Gastrocnemius medialis (tissue), 4 donors: ENCODE measurements around the gene TUBB1. TPM values are rescaled to one million over a fixed set of nuclear protein-coding genes. Genes with fewer than 3 reads are reported as not detected.
A peak's percentile ranks its signal among the peaks of the same experiment; 100 is the strongest.

Experiments used
- ATAC-seq, 2 donors: fragments of 150-250 bp; one replicate each; pipeline ENCODE4 v1.9.1; 2016
- DNase-seq, 2 donors: peaks; one replicate each; pipeline ENCODE4 v3.0.0-alpha.2; 2019
- H3K27ac ChIP-seq, 4 donors: fragments of 200-600 bp; sonication (generic); 1 replicate in 1 of 4; 2 replicates in 3 of 4; pipeline ENCODE4 v1.5.1; 2016 to 2018; ENCODE audit warnings: mild to moderate bottlenecking in 2 of 4, moderate library complexity in 1 of 4
- H3K27me3 ChIP-seq, 3 donors: fragments of 200-600 bp; sonication (generic) in 2 of 3; 1 replicate in 1 of 3; 2 replicates in 2 of 3; pipeline versions ENCODE4 v1.5.1 to v1.6.0; 2016 to 2019; ENCODE audit warnings: mild to moderate bottlenecking in 1 of 3, moderate library complexity in 1 of 3
- H3K36me3 ChIP-seq, 2 donors: fragments of 200-600 bp; sonication (generic) in 1 of 2; one replicate each; pipeline ENCODE4 v1.5.1; 2017 to 2018
- H3K4me1 ChIP-seq, 2 donors: fragments of 200-600 bp; sonication (generic) in 1 of 2; one replicate each; pipeline ENCODE4 v1.5.1; 2016 to 2017; ENCODE audit warnings: mild to moderate bottlenecking in 2 of 2
- H3K4me3 ChIP-seq, 4 donors: fragments of 200-600 bp; sonication (generic) in 3 of 4; 1 replicate in 1 of 4; 2 replicates in 3 of 4; pipeline ENCODE4 v1.5.1; 2016 to 2019; ENCODE audit warnings: mild to moderate bottlenecking in 2 of 4
- H3K9me3 ChIP-seq, 3 donors: fragments of 200-600 bp; sonication (generic) in 2 of 3; 1 replicate in 1 of 3; 2 replicates in 2 of 3; pipeline ENCODE4 v1.5.1; 2016 to 2019
- POLR2A ChIP-seq, 2 donors: fragments of 450-650 bp; IDR thresholded peaks; one replicate each; pipeline ENCODE4 v1.6.1; 2017; ENCODE audit warnings: antibody characterized with exemption in 2 of 2, mild to moderate bottlenecking in 2 of 2, moderate library complexity in 2 of 2
- in situ Hi-C, 4 donors: fragments of 200-750 bp; cut with MboI; loops; one replicate each; pipeline versions ENCODE4 v1.15.0 to v1.8.0; 2017; ENCODE audit warnings: low sequenced_read_pairs in 4 of 4
- intact Hi-C: fragments of 100-400 bp; cut with DNase I; formaldehyde crosslinking; loops from one replicate; pipeline ENCODE4 v1.15.1; 2023; ENCODE audit warnings: low total_unique reads
- total RNA-seq, 4 donors: library from RNA; depleted of rRNA; stranded (reverse); fragments of >200 nt; gene quantifications; one replicate each; pipeline versions ENCODE4 v1.1.0 to v1.2.3, GENCODE V29; 2016
- TF ChIP-seq, protein P1 (sequence below), 5 experiments: fragments of 450-650 bp in 3 of 5; fragments of 200-600 bp in 2 of 5; sonication (generic) in 2 of 5; IDR thresholded peaks in 4 of 5; conservative IDR thresholded peaks in 1 of 5; 1 replicate in 4 of 5; 2 replicates in 1 of 5; pipeline ENCODE4 v1.5.1; 2016 to 2019; ENCODE audit warnings: antibody characterized with exemption in 5 of 5, mild to moderate bottlenecking in 3 of 5, moderate library complexity in 3 of 5

TUBB1 gene
- total RNA-seq, 4 donors from 2014 or later, result 0.07 TPM; not detected in 3

DNA sequence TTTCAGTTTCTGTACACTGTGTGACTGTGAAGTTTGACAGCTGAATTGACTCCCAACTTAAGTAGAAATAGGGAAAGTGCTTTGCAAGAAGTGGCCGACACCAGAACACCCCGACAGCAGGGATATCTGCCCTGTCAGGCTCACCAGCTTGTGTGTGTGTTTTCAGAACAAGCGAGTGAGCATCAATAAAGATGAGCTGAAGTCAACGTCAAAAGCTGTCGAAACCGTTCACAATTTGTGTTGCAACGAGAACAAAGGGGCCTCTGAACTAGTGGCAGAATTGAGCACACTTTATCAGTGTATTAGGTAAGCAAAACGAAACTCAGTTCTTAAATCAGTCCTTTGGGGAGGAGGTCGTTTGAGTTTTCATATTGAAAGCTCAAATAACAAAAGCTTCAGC is 27.5 kb upstream of the TUBB1 start:
- Histone ChIP-seq H3K36me3 (peaks cover 2 to 100% of the 10 kb centered on the region in 2 donors), H3K27ac (peak overlapping the region in 1 of 4 donors; percentile 38), H3K4me1 (peaks cover 0 to 12% of the 10 kb centered on the region in 2 donors), H3K4me3 (no peak overlapping the region), H3K9me3 (no peaks in the 10 kb centered on the region), H3K27me3 (no peaks in the 10 kb centered on the region)
- DNase-seq (no peak), ATAC-seq (no peak)
- in situ Hi-C loops (loop anchor here in 1 of 4 donors (25.0 kb wide), 1 partner anchor 104 kb away; no protein-coding TSS in a partner anchor), intact Hi-C loops (no loop called here)
- TF ChIP-seq POLR2A (IDR thresholded peaks at IDR 0.05), result no peak
- TF ChIP-seq, protein P1, sequence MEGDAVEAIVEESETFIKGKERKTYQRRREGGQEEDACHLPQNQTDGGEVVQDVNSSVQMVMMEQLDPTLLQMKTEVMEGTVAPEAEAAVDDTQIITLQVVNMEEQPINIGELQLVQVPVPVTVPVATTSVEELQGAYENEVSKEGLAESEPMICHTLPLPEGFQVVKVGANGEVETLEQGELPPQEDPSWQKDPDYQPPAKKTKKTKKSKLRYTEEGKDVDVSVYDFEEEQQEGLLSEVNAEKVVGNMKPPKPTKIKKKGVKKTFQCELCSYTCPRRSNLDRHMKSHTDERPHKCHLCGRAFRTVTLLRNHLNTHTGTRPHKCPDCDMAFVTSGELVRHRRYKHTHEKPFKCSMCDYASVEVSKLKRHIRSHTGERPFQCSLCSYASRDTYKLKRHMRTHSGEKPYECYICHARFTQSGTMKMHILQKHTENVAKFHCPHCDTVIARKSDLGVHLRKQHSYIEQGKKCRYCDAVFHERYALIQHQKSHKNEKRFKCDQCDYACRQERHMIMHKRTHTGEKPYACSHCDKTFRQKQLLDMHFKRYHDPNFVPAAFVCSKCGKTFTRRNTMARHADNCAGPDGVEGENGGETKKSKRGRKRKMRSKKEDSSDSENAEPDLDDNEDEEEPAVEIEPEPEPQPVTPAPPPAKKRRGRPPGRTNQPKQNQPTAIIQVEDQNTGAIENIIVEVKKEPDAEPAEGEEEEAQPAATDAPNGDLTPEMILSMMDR (IDR thresholded peaks at IDR 0.05 in 4 of 5, conservative IDR thresholded peaks at IDR 0.05 in 1 of 5), result no peak

DNA sequence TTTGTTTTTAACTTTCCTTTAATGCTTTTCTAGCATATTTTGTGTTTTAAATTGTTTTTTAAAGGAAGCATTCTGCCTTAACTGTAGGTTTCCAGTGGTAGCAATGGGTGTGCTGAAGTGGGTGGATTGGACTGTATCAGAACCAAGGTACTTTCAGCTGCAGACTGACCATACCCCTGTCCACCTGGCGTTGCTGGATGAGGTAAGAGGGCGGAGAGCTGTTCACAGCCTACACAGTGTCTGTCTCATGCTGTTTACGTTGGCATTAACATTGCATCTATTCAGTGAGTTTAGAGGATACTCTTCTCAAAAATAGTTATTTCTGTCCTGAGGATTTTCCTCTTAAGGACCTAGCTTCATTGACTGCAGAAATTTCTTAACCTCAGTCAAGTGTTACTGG is 26.3 kb upstream of the TUBB1 start:
- Histone ChIP-seq H3K27me3 (no peaks in the 10 kb centered on the region), H3K27ac (no peak overlapping the region), H3K36me3 (peaks cover 2 to 100% of the 10 kb centered on the region in 2 donors), H3K4me3 (no peak overlapping the region), H3K9me3 (no peaks in the 10 kb centered on the region), H3K4me1 (peaks cover 0 to 12% of the 10 kb centered on the region in 2 donors)
- DNase-seq (no peak), ATAC-seq (no peak)
- in situ Hi-C loops (loop anchor here in 1 of 4 donors (25.0 kb wide), 1 partner anchor 106 kb away; no protein-coding TSS in a partner anchor), intact Hi-C loops (no loop called here)
- TF ChIP-seq, protein P1 (IDR thresholded peaks at IDR 0.05 in 4 of 5, conservative IDR thresholded peaks at IDR 0.05 in 1 of 5), result no peak
- no peak for TF ChIP-seq POLR2A (IDR thresholded peaks at IDR 0.05)

DNA sequence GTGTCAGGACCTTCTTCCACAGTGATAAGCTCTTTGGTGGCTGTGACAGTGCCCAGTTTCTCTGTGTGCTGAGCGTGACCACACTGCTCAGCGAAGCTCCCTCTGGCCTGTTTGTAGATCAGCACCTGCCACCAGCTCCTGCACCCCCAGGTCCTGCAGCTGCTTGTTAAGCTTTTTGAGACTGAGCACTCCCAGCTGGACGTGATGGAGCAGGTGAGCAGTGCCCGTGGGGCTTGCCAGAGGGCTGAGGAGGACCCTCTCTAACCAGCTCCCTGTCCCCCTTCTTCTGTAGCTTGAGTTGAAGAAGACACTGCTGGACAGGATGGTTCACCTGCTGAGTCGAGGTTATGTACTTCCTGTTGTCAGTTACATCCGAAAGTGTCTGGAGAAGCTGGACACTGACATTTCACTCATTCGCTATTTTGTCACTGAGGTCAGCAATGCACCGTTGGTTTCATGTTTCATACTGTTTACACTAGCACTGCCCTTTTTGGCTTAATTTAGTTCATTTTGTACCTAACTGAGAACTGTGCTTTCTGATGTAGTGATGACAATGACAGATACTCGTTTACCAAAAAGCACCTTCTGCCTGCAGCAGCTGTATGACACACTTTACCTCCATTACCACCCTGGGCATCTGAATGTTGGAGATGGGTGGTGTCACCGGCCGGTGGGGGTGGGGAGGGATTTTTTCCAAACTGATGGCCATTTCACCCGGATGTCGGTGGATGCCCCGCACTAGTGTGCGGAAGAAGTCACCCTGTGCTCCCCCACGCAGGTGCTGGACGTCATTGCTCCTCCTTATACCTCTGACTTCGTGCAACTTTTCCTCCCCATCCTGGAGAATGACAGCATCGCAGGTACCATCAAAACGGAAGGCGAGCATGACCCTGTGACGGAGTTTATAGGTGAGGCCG is 25.6 kb upstream of the TUBB1 start:
- Histone ChIP-seq H3K27me3 (no peaks in the 10 kb centered on the region), H3K36me3 (peaks cover 2 to 97% of the 10 kb centered on the region in 2 donors), H3K4me1 (peaks cover 0 to 12% of the 10 kb centered on the region in 2 donors), H3K4me3 (no peak overlapping the region), H3K27ac (no peak overlapping the region), H3K9me3 (no peaks in the 10 kb centered on the region)
- no peak for TF ChIP-seq POLR2A (IDR thresholded peaks at IDR 0.05)
- TF ChIP-seq, protein P1 (IDR thresholded peaks at IDR 0.05 in 4 of 5, conservative IDR thresholded peaks at IDR 0.05 in 1 of 5), result no peak
- ATAC-seq (no peak), DNase-seq (peak in 1 of 2 donors; percentile 8)
- in situ Hi-C loops (loop anchor here in 1 of 4 donors (25.0 kb wide), 1 partner anchor 106 kb away; no protein-coding TSS in a partner anchor), intact Hi-C loops (no loop called here)

DNA sequence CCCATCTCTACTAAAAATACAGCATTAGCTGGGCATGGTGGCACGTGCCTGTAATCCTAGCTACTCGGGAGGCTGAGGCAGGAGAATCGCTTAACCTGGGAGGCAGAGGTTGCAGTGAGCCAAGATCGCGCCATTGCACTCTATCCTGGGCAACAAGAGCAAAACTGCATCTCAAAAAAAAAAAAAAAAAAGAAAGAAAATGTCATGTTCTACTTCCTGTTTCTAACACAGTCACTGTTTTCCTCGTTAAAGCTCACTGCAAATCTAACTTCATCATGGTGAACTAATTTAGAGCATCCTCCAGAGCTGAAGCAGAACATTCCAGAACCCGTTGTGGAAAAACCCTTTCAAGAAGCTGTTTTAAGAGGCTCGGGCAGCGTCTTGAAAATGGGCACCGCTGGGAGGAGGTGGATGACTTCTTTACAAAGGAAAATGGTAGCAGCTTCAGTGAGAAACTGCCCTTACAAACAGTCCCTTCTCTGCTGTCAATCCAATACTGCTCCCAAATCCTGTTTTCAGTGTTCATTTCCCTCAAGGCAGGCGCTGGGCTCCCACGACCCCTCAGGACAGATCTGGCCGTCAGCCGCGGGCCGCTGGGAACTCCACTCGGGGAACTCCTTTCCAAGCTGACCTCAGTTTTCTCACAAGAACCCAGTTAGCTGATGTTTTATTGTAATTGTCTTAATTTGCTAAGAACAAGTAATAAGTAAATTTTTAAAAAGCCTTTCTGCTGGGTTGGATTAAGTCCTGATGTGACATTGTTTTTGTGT is 24.7 kb upstream of the TUBB1 start:
- Histone ChIP-seq H3K27me3 (no peaks in the 10 kb centered on the region), H3K36me3 (peaks cover 2 to 92% of the 10 kb centered on the region in 2 donors), H3K4me1 (peaks cover 0 to 12% of the 10 kb centered on the region in 2 donors), H3K27ac (peak overlapping the region in 3 of 4 donors; percentile 5 to 51 (median 26)), H3K9me3 (no peaks in the 10 kb centered on the region), H3K4me3 (no peak overlapping the region)
- DNase-seq (peak in 1 of 2 donors; percentile 9), ATAC-seq (no peak)
- in situ Hi-C loops (loop anchor here in 1 of 4 donors (25.0 kb wide), 1 partner anchor 107 kb away; no protein-coding TSS in a partner anchor), intact Hi-C loops (no loop called here)
- TF ChIP-seq, protein P1 (IDR thresholded peaks at IDR 0.05 in 4 of 5, conservative IDR thresholded peaks at IDR 0.05 in 1 of 5), result no peak
- TF ChIP-seq POLR2A (IDR thresholded peaks at IDR 0.05), result no peak
